SK-N-SH (cell line): Measurements from ENCODE around the gene ZBTB45. TPM values are rescaled to one million over a fixed set of nuclear protein-coding genes. Genes with fewer than 3 reads are reported as not detected.

Experiments used
- CTCF ChIA-PET: fragments of 300-600, 350-600 bp; formaldehyde crosslinking; extraction: SDS; loops from one replicate; lab custom pipeline; 2021; lab: Yijun Ruan, JAX
- POLR2A ChIA-PET: fragments of 350-600 bp; sonication (Branson Sonifier 250); formaldehyde crosslinking; extraction: SDS; loops from one replicate; lab custom pipeline; 2020; ENCODE audit warnings: antibody characterized with exemption, inconsistent platforms; lab: Yijun Ruan, JAX
- DNase-seq: peaks from one replicate; pipeline ENCODE4 v3.0.0; 2012
- H2AFZ ChIP-seq: fragments of 200-600 bp; sonication (generic); 2 replicates; pipeline ENCODE4 v1.8.1; 2016; ENCODE audit warnings: antibody characterized with exemption, mild to moderate bottlenecking, low read depth
- H3F3A ChIP-seq: fragments of 200-600 bp; sonication (generic); replicated peaks from 2 replicates; pipeline ENCODE3; 2016; ENCODE audit warnings: antibody characterized with exemption, mild to moderate bottlenecking; ENCODE audit not compliant: insufficient read depth
- H3K27ac ChIP-seq, 2 experiments: fragments of 200-500 bp in 1 of 2; fragments of 200-600 bp in 1 of 2; sonication (Bioruptor generic) in 1 of 2; sonication (generic), shearing (Covaris generic) in 1 of 2; 2 replicates each; pipeline versions ENCODE4 v1.5.1 to v1.6.1; 2014 to 2016; ENCODE audit warnings: low read depth in 2 of 2, inconsistent platforms in 1 of 2, low read length in 1 of 2, mild to moderate bottlenecking in 1 of 2, mixed read lengths in 1 of 2
- H3K27me3 ChIP-seq: fragments of 200-600 bp; sonication (generic), shearing (Covaris generic); 2 replicates; pipeline ENCODE4 v1.6.1; 2016; ENCODE audit warnings: mixed run types; ENCODE audit not compliant: insufficient read depth
- H3K36me3 ChIP-seq, 2 experiments: fragments of 200-500 bp in 1 of 2; fragments of 200-600 bp in 1 of 2; sonication (Bioruptor generic) in 1 of 2; sonication (generic) in 1 of 2; replicated peaks in 1 of 2; 2 replicates each; pipeline versions ENCODE3 to v1.5.1; 2014 to 2016; ENCODE audit warnings: low read length in 1 of 2, mild to moderate bottlenecking in 1 of 2; ENCODE audit not compliant: insufficient read depth in 2 of 2, control insufficient read depth in 1 of 2
- H3K4me1 ChIP-seq, 2 experiments: fragments of 200-500 bp in 1 of 2; fragments of 200-600 bp in 1 of 2; sonication (Bioruptor generic) in 1 of 2; sonication (generic), shearing (Covaris generic) in 1 of 2; 2 replicates each; pipeline versions ENCODE4 v1.5.1 to v1.6.1; 2014 to 2016; ENCODE audit warnings: low read depth in 1 of 2, low read length in 1 of 2, mixed run types in 1 of 2; ENCODE audit not compliant: insufficient read depth in 2 of 2, control insufficient read depth in 1 of 2
- H3K4me2 ChIP-seq: fragments of 200-600 bp; sonication (generic), shearing (Covaris generic); 2 replicates; pipeline ENCODE4 v1.6.1; 2017; ENCODE audit warnings: mixed run types
- H3K4me3 ChIP-seq, 2 experiments: fragments of 200-500 bp in 1 of 2; fragments of 200-600 bp in 1 of 2; sonication (Bioruptor generic) in 1 of 2; sonication (generic), shearing (Covaris generic) in 1 of 2; 2 replicates each; pipeline versions ENCODE4 v1.5.1 to v1.8.1; 2014 to 2016; ENCODE audit warnings: low read depth in 2 of 2, inconsistent platforms in 1 of 2, low read length in 1 of 2, mild to moderate bottlenecking in 1 of 2, mixed read lengths in 1 of 2, moderate library complexity in 1 of 2
- H3K79me2 ChIP-seq: fragments of 200-600 bp; sonication (generic); 2 replicates; pipeline ENCODE4 v1.8.1; 2017; ENCODE audit warnings: mild to moderate bottlenecking; ENCODE audit not compliant: insufficient read depth
- H3K9ac ChIP-seq: fragments of 200-600 bp; sonication (generic); 2 replicates; pipeline ENCODE4 v1.6.1; 2017; ENCODE audit warnings: mixed run types
- H3K9me2 ChIP-seq: fragments of 200-600 bp; sonication (generic); 2 replicates; pipeline ENCODE4 v1.6.1; 2017; ENCODE audit warnings: mixed run types
- H3K9me3 ChIP-seq: fragments of 200-600 bp; sonication (generic); 2 replicates; pipeline ENCODE4 v1.6.1; 2017; ENCODE audit warnings: mixed run types, mild to moderate bottlenecking, moderate library complexity
- H4K20me1 ChIP-seq: fragments of 200-600 bp; sonication (generic); 2 replicates; pipeline ENCODE4 v1.6.1; 2017; ENCODE audit warnings: mild to moderate bottlenecking, mixed run types; ENCODE audit not compliant: insufficient read depth
- ELF1 ChIP-seq: IDR thresholded peaks from 2 replicates; pipeline ENCODE4 v1.4.0; 2012
- EP300 ChIP-seq, 2 experiments: IDR thresholded peaks; 2 replicates each; pipeline versions ENCODE4 v1.4.0 to v1.6.1; 2012; ENCODE audit warnings: borderline replicate concordance in 1 of 2, low read depth in 1 of 2, low read length in 1 of 2
- EZH2phosphoT487 ChIP-seq: fragments of 200-600 bp; sonication (generic); IDR thresholded peaks from 2 replicates; pipeline ENCODE4 v1.6.1; 2017; ENCODE audit warnings: low read depth, mixed run types, mild to moderate bottlenecking, antibody characterized with exemption, moderate library complexity, borderline replicate concordance
- FOSL2 ChIP-seq: IDR thresholded peaks from 2 replicates; pipeline ENCODE4 v1.4.0; 2012; ENCODE audit warnings: low read depth, mild to moderate bottlenecking, moderate library complexity, borderline replicate concordance
- FOXJ3 ChIP-seq: sonication (generic); formaldehyde crosslinking; IDR thresholded peaks from 2 replicates; pipeline ENCODE4 v1.5.1; 2020; ENCODE audit warnings: mild to moderate bottlenecking, missing genetic modification reagents
- GABPA ChIP-seq: IDR thresholded peaks from 2 replicates; pipeline ENCODE4 v1.4.0; 2012; ENCODE audit warnings: low read depth, mild to moderate bottlenecking
- JUND ChIP-seq: IDR thresholded peaks from 2 replicates; pipeline ENCODE4 v1.4.0; 2012
- MXI1 ChIP-seq: IDR thresholded peaks from 2 replicates; pipeline ENCODE4 v1.6.1; 2012; ENCODE audit warnings: mild to moderate bottlenecking, low read depth, low read length, improper control_type of control experiment
- NFIC ChIP-seq: IDR thresholded peaks from 2 replicates; pipeline ENCODE4 v1.4.0; 2012; ENCODE audit warnings: borderline replicate concordance
- PBX3 ChIP-seq: IDR thresholded peaks from 2 replicates; pipeline ENCODE4; 2012
- POLR2AphosphoS5 ChIP-seq: IDR thresholded peaks from 2 replicates; pipeline ENCODE4 v1.6.1; 2012; ENCODE audit warnings: low read depth, low read length
- RAD21 ChIP-seq: IDR thresholded peaks from 2 replicates; pipeline ENCODE4 v1.6.1; 2012; ENCODE audit warnings: mild to moderate bottlenecking, low read length
- RFX5 ChIP-seq: IDR thresholded peaks from 2 replicates; pipeline ENCODE4 v1.6.1; 2012; ENCODE audit warnings: mild to moderate bottlenecking, improper control_type of control experiment, low read length
- RXRA ChIP-seq: IDR thresholded peaks from 2 replicates; pipeline ENCODE4 v1.4.0; 2012; ENCODE audit warnings: low read depth, mild to moderate bottlenecking, borderline replicate concordance
- SIN3A ChIP-seq: IDR thresholded peaks from 2 replicates; pipeline ENCODE4 v1.6.1; 2012; ENCODE audit warnings: low read depth, mild to moderate bottlenecking, low read length, moderate library complexity, borderline replicate concordance
- SMC3 ChIP-seq: IDR thresholded peaks from 2 replicates; pipeline ENCODE4 v1.6.1; 2012; ENCODE audit warnings: low read depth, low read length, improper control_type of control experiment
- TAF1 ChIP-seq: IDR thresholded peaks from 2 replicates; pipeline ENCODE4 v1.6.1; 2012; ENCODE audit warnings: low read depth, mild to moderate bottlenecking, low read length, moderate library complexity, borderline replicate concordance
- TCF12 ChIP-seq: IDR thresholded peaks from 2 replicates; pipeline ENCODE4 v1.4.0; 2012
- USF1 ChIP-seq: IDR thresholded peaks from 2 replicates; pipeline ENCODE4 v1.4.0; 2012; ENCODE audit warnings: low read depth, borderline replicate concordance
- USF2 ChIP-seq: fragments of 150-350 bp; IDR thresholded peaks from 2 replicates; pipeline ENCODE4 v1.6.1; 2017; ENCODE audit warnings: antibody characterized with exemption, low read length, low read depth, borderline replicate concordance
- WGBS: methylation state at CpG from one replicate; pipeline ENCODE4 v1.1.6; 2017; ENCODE audit warnings: low lambda C conversion rate; 5-methylcytosine and 5-hydroxymethylcytosine counted together
- polyA plus RNA-seq, 3 experiments: library from polyadenylated mRNA; depleted of rRNA; stranded (reverse); fragments of >200 nt; gene quantifications; 2 replicates each; pipeline ENCODE4 v1.2.3, GENCODE V29; 2012

Gene ZBTB45
- polyA plus RNA-seq, 1 of the 3 experiments (the other 2 are of a cell fraction) = 11.3 TPM

GRCh38 chr19:58547323-58548312 is 28.0 kb upstream of the ZBTB45 start:
- Histone ChIP-seq H3F3A (peaks cover 39% of the 10 kb centered on the region), H2AFZ (no peak overlapping the region), H4K20me1 (peaks cover 56% of the 10 kb centered on the region), H3K27ac (no peak overlapping the region), H3K79me2 (peaks cover 54% of the 10 kb centered on the region), H3K9me3 (no peaks in the 10 kb centered on the region), H3K4me1 (peaks cover 11 to 21% of the 10 kb centered on the region in 2 experiments; a peak in 3 of 4 replicates), H3K4me2 (peak overlapping the region; percentile 99), H3K36me3 (peaks cover 45 to 71% of the 10 kb centered on the region in 2 experiments), H3K9ac (no peak overlapping the region), H3K4me3 (peak overlapping the region; percentile 7 to 94; a peak in 2 of 4 replicates), H3K9me2 (no peaks in the 10 kb centered on the region), H3K27me3 (no peaks in the 10 kb centered on the region)
- no peak for DNase-seq
- CTCF ChIA-PET = interaction anchor here (9.1 kb wide), 1 partner anchor 28 kb away, joined by 81 read pairs; the partner anchor contains the start of gene ZBTB45
- no peak for TF ChIP-seq RAD21
- no peak for TF ChIP-seq POLR2AphosphoS5
- 92% methylated on average over 17 of the region's 18 CpGs for WGBS
- POLR2A ChIA-PET = interaction anchor here (1.1 kb wide), 1 partner anchor 12 kb away, joined by 3 read pairs; no protein-coding TSS in a partner anchor

- no peaks in the 10 kb centered on the region for H3K9me3 ChIP-seq
- no peak overlapping the region for H2AFZ ChIP-seq
- no peak overlapping the region for H3K27ac ChIP-seq
- H3F3A ChIP-seq = peaks cover 24% of the 10 kb centered on the region
- WGBS = 5% methylated on average over 1 of the region's 1 CpG
- peaks cover 35 to 56% of the 10 kb centered on the region in 2 experiments for H3K36me3 ChIP-seq
- POLR2A ChIA-PET = interaction anchor here (2.8 to 4.0 kb wide), 3 partner anchors 7 to 26 kb away, joined by 23 to 45 read pairs (median 42); partner anchors contain the start of genes CHMP2A, UBE2M and ZBTB45
- peaks cover 56% of the 10 kb centered on the region for H4K20me1 ChIP-seq
- TF ChIP-seq ELF1 (no peak), TCF12 (no peak), MXI1 (no peak), EP300 (IDR thresholded peaks at IDR 0.05; ENCODE audit: borderline replicate concordance in 1 of 2, low read depth in 1 of 2, low read length in 1 of 2) (no peak), USF1 (no peak), RFX5 (no peak), SMC3 (no peak), NFIC (no peak), SIN3A (no peak), RXRA (no peak), FOXJ3 (no peak), FOSL2 (no peak), TAF1 (no peak), RAD21 (no peak), PBX3 (no peak), POLR2AphosphoS5 (no peak), GABPA (no peak), EZH2phosphoT487 (no peak), USF2 (no peak), JUND (no peak)
- TF ChIP-seq, all 33 proteins: peak for 0
- no peaks in the 10 kb centered on the region for H3K27me3 ChIP-seq
- peak overlapping the region; percentile 82 for H3K9ac ChIP-seq
- H3K4me2 ChIP-seq = peak overlapping the region; percentile 99
- peaks cover 54% of the 10 kb centered on the region for H3K79me2 ChIP-seq
- H3K4me1 ChIP-seq = peaks cover 11 to 20% of the 10 kb centered on the region in 2 experiments; a peak in 3 of 4 replicates
- peak overlapping the region; percentile 94 to 97 for H3K4me3 ChIP-seq
- H3K9me2 ChIP-seq = no peaks in the 10 kb centered on the region
- no peak for DNase-seq
- CTCF ChIA-PET = interaction anchor here (1.0 to 2.3 kb wide), 3 partner anchors 8 to 32 kb away, joined by 5 to 10 read pairs (median 5); partner anchors contain the start of genes CHMP2A and ZBTB45
Observed at GRCh38 chr19:58546019-58546530, 26.5 kb upstream of the ZBTB45 start.
